ENCODE measurements around the gene SMYD5. TPM values are rescaled to one million over a fixed set of nuclear protein-coding genes. Genes with fewer than 3 reads are reported as not detected.

The SMYD5 gene
- total and polyA plus RNA-seq, 9 of the 15 experiments (the other 6 are each of a cell fraction or from before 2014, with no cell fraction given), result 11.4 to 56.8 (median 32.0) TPM

DNA sequence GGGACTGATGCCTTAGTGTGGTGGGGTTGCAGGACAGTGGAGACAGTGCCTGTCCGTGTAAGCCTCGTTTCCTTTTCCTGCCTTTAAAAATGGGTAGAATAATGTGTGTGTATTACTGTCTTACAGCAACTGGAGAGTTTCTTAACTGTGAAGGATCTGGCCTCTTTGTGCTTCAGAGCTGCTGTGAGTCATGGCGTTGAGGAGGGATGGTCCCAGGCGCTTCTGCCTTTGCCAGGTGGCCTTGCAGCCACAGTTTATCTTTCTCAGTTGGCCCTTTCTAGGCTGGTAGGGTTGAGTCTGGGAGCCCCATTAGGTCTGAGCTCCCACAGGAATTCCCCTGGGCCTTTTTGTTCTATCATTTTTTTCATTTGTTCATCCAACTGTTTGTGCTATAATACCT, 9.8 kb downstream of the SMYD5 start:
- ChIA-PET POLR2A (interaction anchor here (1.0 to 4.9 kb wide), 2 partner anchors 9 to 11 kb away, joined by 6 to 43 read pairs; partner anchors contain the start of genes CCT7 and PRADC1), CTCF (ENCODE audit: low intra/inter-chr PET ratio) (no interaction called here)
- BruUV-seq (replicated peaks), result no TSS peak
- Histone ChIP-seq H3K36me3 (ENCODE audit: control insufficient read depth, insufficient read depth, low read length) (peaks cover 97% of the 10 kb centered on the region; the same call in 2 of the 3 replicates), H2AFZ (ENCODE audit: low read depth, low read length) (no peak overlapping the region), H3K79me2 (ENCODE audit: control insufficient read depth, insufficient read depth, low read length) (no peaks in the 10 kb centered on the region), H3K9me1 (ENCODE audit: control insufficient read depth, insufficient read depth, low read length) (no peaks in the 10 kb centered on the region), H3K4me1 (replicated peaks in 1 of 2; ENCODE audit: control insufficient read depth in 2 of 2, insufficient read depth in 2 of 2, low read length in 2 of 2) (peaks cover 0 to 7% of the 10 kb centered on the region in 2 experiments; a peak in 3 of 5 replicates), H4K20me1 (replicated peaks; ENCODE audit: control insufficient read depth, insufficient read depth, low read length) (peaks cover 3% of the 10 kb centered on the region; the same call in 1 of the 2 replicates), H3K4me3 (no peak overlapping the region), H3K27me3 (ENCODE audit: control insufficient read depth in 2 of 2, insufficient read depth in 2 of 2, low read length in 2 of 2) (no peaks in the 10 kb centered on the region), H3K9ac (ENCODE audit: insufficient read depth in 1 of 2, low read depth in 2 of 2, low read length in 2 of 2) (no peak overlapping the region), H3K27ac (ENCODE audit: extremely low read depth, low read depth, low read length) (no peak overlapping the region), H3K9me3 (replicated peaks; ENCODE audit: control insufficient read depth, insufficient read depth, low read depth, low read length) (no peaks in the 10 kb centered on the region), H3K4me2 (ENCODE audit: insufficient read depth, low read length) (no peak overlapping the region)
- TF ChIP-seq CSDE1 (IDR thresholded peaks at IDR 0.05) (no peak), POU5F1 (IDR thresholded peaks at IDR 0.05; ENCODE audit: borderline replicate concordance, low read depth, low read length, partially characterized antibody) (no peak), CAMTA2 (CRISPR knock-in tag; conservative IDR thresholded peaks at IDR 0.05) (no peak), KLF13 (tag; IDR thresholded peaks at IDR 0.05; ENCODE audit: borderline replicate concordance, low read depth) (no peak), SRSF1 (IDR thresholded peaks at IDR 0.05; ENCODE audit: low read depth, low read length) (no peak), SMARCA4 (IDR thresholded peaks at IDR 0.05) (no peak), SMAD1 (IDR thresholded peaks at IDR 0.05; ENCODE audit: low read depth, low read length, partially characterized antibody) (no peak), ZNF561 (CRISPR knock-in tag; conservative IDR thresholded peaks at IDR 0.05) (no peak), HOXB6 (CRISPR knock-in tag; IDR thresholded peaks at IDR 0.05; ENCODE audit: borderline replicate concordance) (no peak)
- TF ChIP-seq, protein P1, sequence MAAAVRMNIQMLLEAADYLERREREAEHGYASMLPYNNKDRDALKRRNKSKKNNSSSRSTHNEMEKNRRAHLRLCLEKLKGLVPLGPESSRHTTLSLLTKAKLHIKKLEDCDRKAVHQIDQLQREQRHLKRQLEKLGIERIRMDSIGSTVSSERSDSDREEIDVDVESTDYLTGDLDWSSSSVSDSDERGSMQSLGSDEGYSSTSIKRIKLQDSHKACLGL (CRISPR knock-in tag; IDR thresholded peaks at IDR 0.05; ENCODE audit: borderline replicate concordance, poor library complexity, severe bottlenecking), result no peak
- TF ChIP-seq, protein P2, sequence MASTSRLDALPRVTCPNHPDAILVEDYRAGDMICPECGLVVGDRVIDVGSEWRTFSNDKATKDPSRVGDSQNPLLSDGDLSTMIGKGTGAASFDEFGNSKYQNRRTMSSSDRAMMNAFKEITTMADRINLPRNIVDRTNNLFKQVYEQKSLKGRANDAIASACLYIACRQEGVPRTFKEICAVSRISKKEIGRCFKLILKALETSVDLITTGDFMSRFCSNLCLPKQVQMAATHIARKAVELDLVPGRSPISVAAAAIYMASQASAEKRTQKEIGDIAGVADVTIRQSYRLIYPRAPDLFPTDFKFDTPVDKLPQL (IDR thresholded peaks at IDR 0.05; ENCODE audit: extremely low read depth, insufficient read length), result no peak
- TF ChIP-seq, protein P3, sequence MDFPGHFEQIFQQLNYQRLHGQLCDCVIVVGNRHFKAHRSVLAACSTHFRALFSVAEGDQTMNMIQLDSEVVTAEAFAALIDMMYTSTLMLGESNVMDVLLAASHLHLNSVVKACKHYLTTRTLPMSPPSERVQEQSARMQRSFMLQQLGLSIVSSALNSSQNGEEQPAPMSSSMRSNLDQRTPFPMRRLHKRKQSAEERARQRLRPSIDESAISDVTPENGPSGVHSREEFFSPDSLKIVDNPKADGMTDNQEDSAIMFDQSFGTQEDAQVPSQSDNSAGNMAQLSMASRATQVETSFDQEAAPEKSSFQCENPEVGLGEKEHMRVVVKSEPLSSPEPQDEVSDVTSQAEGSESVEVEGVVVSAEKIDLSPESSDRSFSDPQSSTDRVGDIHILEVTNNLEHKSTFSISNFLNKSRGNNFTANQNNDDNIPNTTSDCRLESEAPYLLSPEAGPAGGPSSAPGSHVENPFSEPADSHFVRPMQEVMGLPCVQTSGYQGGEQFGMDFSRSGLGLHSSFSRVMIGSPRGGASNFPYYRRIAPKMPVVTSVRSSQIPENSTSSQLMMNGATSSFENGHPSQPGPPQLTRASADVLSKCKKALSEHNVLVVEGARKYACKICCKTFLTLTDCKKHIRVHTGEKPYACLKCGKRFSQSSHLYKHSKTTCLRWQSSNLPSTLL (IDR thresholded peaks at IDR 0.05), result no peak
- intact Hi-C loops (cut with micrococcal nuclease) (no loop called here), in situ Hi-C loops (cut with MboI) (no loop called here)
- no peak for FAIRE-seq
- ATAC-seq, result no peak
- DNase-seq (ENCODE audit: extremely low read depth in 1 of 4, low spot score in 3 of 4), result no peak
- WGBS (ENCODE audit: insufficient coverage, low coverage, missing lambda C conversion rate), result 76% methylated on average over 4 of the region's 4 CpGs

Data from K562 (cell line).